K562 (cell line): ENCODE data around the gene TRPM2. TPM values are rescaled to one million over a fixed set of nuclear protein-coding genes. Genes with fewer than 3 reads are reported as not detected.

Experiments used
- ATAC-seq: fragments of 200-7000 bp; cut with Tn5 transposase; 3 replicates; pipeline ENCODE4 v1.9.1; 2020; ENCODE audit warnings: moderate library complexity
- BruUV-seq: library from RNA; stranded (reverse); fragments of 400-500 nt; replicated peaks from 2 replicates; lab custom pipeline; 2021; lab: Mats Ljungman, UMichigan
- CTCF ChIA-PET: fragments of 300-600 bp; formaldehyde crosslinking; extraction: SDS; loops from one replicate; lab custom pipeline; 2021; ENCODE audit warnings: low intra/inter-chr PET ratio; lab: Yijun Ruan, JAX
- POLR2A ChIA-PET: fragments of 300-600, 350-650 bp; sonication (Branson Sonifier 250); formaldehyde crosslinking; extraction: SDS; loops from one replicate; lab custom pipeline; 2021; ENCODE audit warnings: antibody characterized with exemption, inconsistent platforms; lab: Yijun Ruan, JAX
- DNase-seq, 4 experiments: peaks; one replicate each; pipeline versions ENCODE4 v3.0.0 to v3.0.0-alpha.2; 2011 to 2018; ENCODE audit warnings: low spot score in 3 of 4, mixed read lengths in 3 of 4; ENCODE audit errors: extremely low read depth in 1 of 4
- FAIRE-seq: peaks from 2 replicates; lab custom pipeline; 2011; peaks lifted over from hg19 to GRCh38; lab: Jason Lieb, UNC
- H2AFZ ChIP-seq: 2 replicates; pipeline ENCODE4 v1.6.0; 2011; ENCODE audit warnings: low read depth, low read length, control low read depth, inconsistent platforms
- H3K27ac ChIP-seq: fragments of 200-600 bp; 3 replicates; pipeline ENCODE4 v1.8.0; 2011; ENCODE audit warnings: low read depth, mild to moderate bottlenecking, control low read depth, inconsistent platforms, low read length, moderate library complexity, mixed read lengths; ENCODE audit errors: extremely low read depth
- H3K27me3 ChIP-seq, 2 experiments: fragments of 300-600 bp in 1 of 2; 2 replicates in 1 of 2; 3 replicates in 1 of 2; pipeline versions ENCODE4 v1.6.0 to v1.8.0; 2011; ENCODE audit warnings: inconsistent platforms in 2 of 2, low read length in 2 of 2, mild to moderate bottlenecking in 1 of 2, mixed read lengths in 1 of 2, moderate library complexity in 1 of 2; ENCODE audit not compliant: control insufficient read depth in 2 of 2, insufficient read depth in 2 of 2
- H3K36me3 ChIP-seq: fragments of 300-600 bp; 3 replicates; pipeline ENCODE4 v1.8.0; 2011; ENCODE audit warnings: mild to moderate bottlenecking, low read length, inconsistent platforms; ENCODE audit not compliant: control insufficient read depth, insufficient read depth
- H3K4me1 ChIP-seq, 2 experiments: fragments of 200-600 bp in 1 of 2; replicated peaks in 1 of 2; 2 replicates in 1 of 2; 3 replicates in 1 of 2; pipeline versions ENCODE4 v1.5.1 to v1.8.0; 2011; ENCODE audit warnings: inconsistent platforms in 2 of 2, low read length in 2 of 2, mild to moderate bottlenecking in 1 of 2, mixed read lengths in 1 of 2, moderate library complexity in 1 of 2; ENCODE audit not compliant: control insufficient read depth in 2 of 2, insufficient read depth in 2 of 2
- H3K4me2 ChIP-seq: 2 replicates; pipeline ENCODE4 v1.6.1; 2011; ENCODE audit warnings: low read length, control low read depth, inconsistent platforms, mixed read lengths; ENCODE audit not compliant: insufficient read depth
- H3K4me3 ChIP-seq: fragments of 200-600 bp; sonication (generic), shearing (Covaris generic); 2 replicates; pipeline ENCODE4 v1.5.1; 2016; ENCODE audit warnings: control low read depth, inconsistent platforms
- H3K79me2 ChIP-seq: fragments of 200-600 bp; 3 replicates; pipeline ENCODE4 v1.8.0; 2011; ENCODE audit warnings: low read length, inconsistent platforms; ENCODE audit not compliant: control insufficient read depth, insufficient read depth
- H3K9ac ChIP-seq, 2 experiments: 2 replicates each; pipeline versions ENCODE4 v1.6.0 to v1.6.1; 2011; ENCODE audit warnings: low read depth in 2 of 2, low read length in 2 of 2, control low read depth in 1 of 2, inconsistent platforms in 1 of 2, mild to moderate bottlenecking in 1 of 2, mixed read lengths in 1 of 2; ENCODE audit not compliant: insufficient read depth in 1 of 2
- H3K9me1 ChIP-seq: one replicate; pipeline ENCODE4 v1.6.0; 2011; ENCODE audit warnings: inconsistent platforms, mild to moderate bottlenecking, low read length, moderate library complexity; ENCODE audit not compliant: control insufficient read depth, insufficient read depth
- H3K9me3 ChIP-seq: replicated peaks from 2 replicates; pipeline ENCODE4 v1.5.1; 2011; ENCODE audit warnings: low read depth, low read length, inconsistent platforms; ENCODE audit not compliant: control insufficient read depth, insufficient read depth
- H4K20me1 ChIP-seq: replicated peaks from 2 replicates; pipeline ENCODE4 v1.6.1; 2011; ENCODE audit warnings: low read length, inconsistent platforms, mixed read lengths; ENCODE audit not compliant: control insufficient read depth, insufficient read depth
- DIDO1 ChIP-seq: fragments of 450-650 bp; IDR thresholded peaks from 2 replicates; pipeline ENCODE4 v1.6.1; 2016; ENCODE audit warnings: low read depth, missing biosample characterization, missing genetic modification characterization
- ELK3 ChIP-seq: fragments of 450-650 bp; formaldehyde crosslinking; IDR thresholded peaks from 2 replicates; pipeline ENCODE4 v1.4.0; 2020; ENCODE audit warnings: mild to moderate bottlenecking
- FOXJ3 ChIP-seq: sonication (generic); formaldehyde crosslinking; IDR thresholded peaks from 2 replicates; pipeline ENCODE4 v1.4.0; 2020; ENCODE audit warnings: mild to moderate bottlenecking, missing genetic modification reagents
- NR3C1 ChIP-seq: sonication (generic); formaldehyde crosslinking; IDR thresholded peaks from 2 replicates; pipeline ENCODE4 v1.8.1; 2022; ENCODE audit warnings: missing genetic modification reagents
- POLR2G ChIP-seq: fragments of 200-400 bp; formaldehyde crosslinking; IDR thresholded peaks from 2 replicates; pipeline ENCODE4 v1.6.1; 2017; ENCODE audit warnings: low read depth, mild to moderate bottlenecking, antibody characterized with exemption, low read length, moderate library complexity
- RBFOX2 ChIP-seq: fragments of 200-400 bp; formaldehyde crosslinking; IDR thresholded peaks from 2 replicates; pipeline ENCODE4 v1.6.1; 2017; ENCODE audit warnings: low read depth, mild to moderate bottlenecking, low read length, moderate library complexity
- WGBS: fragments of 100-300 bp; shearing (Covaris generic); methylation state at CpG from one replicate; pipeline ENCODE4 v1.1.6; 2016; ENCODE audit warnings: low coverage, mixed read lengths; ENCODE audit not compliant: insufficient coverage; ENCODE audit errors: missing lambda C conversion rate; 5-methylcytosine and 5-hydroxymethylcytosine counted together
- in situ Hi-C: fragments of 300-500 bp; cut with MboI; formaldehyde crosslinking; loops from 4 replicates; pipeline ENCODE4 v1.15.0; 2018; ENCODE audit warnings: inconsistent platforms, mixed read lengths
- intact Hi-C: fragments of 100-400 bp; cut with micrococcal nuclease; formaldehyde crosslinking; loops from 2 replicates; pipeline ENCODE4 v1.14.2; 2022
- polyA plus RNA-seq, 8 experiments: library from polyadenylated mRNA; depleted of rRNA in 4 of 8; stranded (reverse) in 5 of 8; unstranded in 3 of 8; fragments of >200 nt; fragmentation: Nextera tagmentation in 2 of 8; fragmentation: Illumina TruSeq in 1 of 8; extraction: Ambion mirVana in 2 of 8; extraction: Trizol in 1 of 8; gene quantifications; 2 replicates each; pipeline versions ENCODE4 v1.2.1 to v1.2.3, GENCODE V29; 2011 to 2014; ENCODE audit warnings: inconsistent platforms in 1 of 8, missing spikeins in 1 of 8
- total RNA-seq, 7 experiments: library from RNA; depleted of rRNA in 6 of 7; stranded (reverse); fragments of >200 nt in 6 of 7; fragmentation: Illumina TruSeq in 2 of 7; extraction: Trizol in 2 of 7; gene quantifications; 2 replicates each; pipeline versions ENCODE4 v1.2.1 to v1.2.3, GENCODE V29; 2011 to 2021; ENCODE audit warnings: low replicate concordance in 1 of 7

TRPM2 gene
- total and polyA plus RNA-seq, 9 of the 15 experiments (the other 6 are each of a cell fraction or from before 2014, with no cell fraction given), result 0.33 to 2.1 (median 0.98) TPM; not detected in 2

- WGBS, result 93% methylated on average over 19 of the region's 23 CpGs
- ATAC-seq, result no peak
- TF ChIP-seq DIDO1 (no peak), NR3C1 (no peak), RBFOX2 (peak; percentile 17; the same call in 1 of the 2 replicates), FOXJ3 (CRISPR knock-in tag) (no peak), ELK3 (CRISPR knock-in tag) (no peak), POLR2G (peak; percentile 59; the same call in 1 of the 2 replicates)
- intact Hi-C loops (no loop called here), in situ Hi-C loops (no loop called here)
- no peak for FAIRE-seq
- ChIA-PET POLR2A (interaction anchor here (0.6 to 1.2 kb wide), 2 partner anchors 10 to 1302 kb away, joined by 5 to 7 read pairs; no protein-coding TSS in a partner anchor), CTCF (no interaction called here)
- BruUV-seq, result no TSS peak
- Histone ChIP-seq H3K9me1 (no peaks in the 10 kb centered on the region), H2AFZ (no peak overlapping the region), H4K20me1 (0 out of 2 replicates have a peak, but pooled peaks cover 5% of the 10 kb centered on the region), H3K4me3 (no peak overlapping the region), H3K9ac (peak overlapping the region in 1 of 2 experiments; percentile 2; a peak in 1 of 4 replicates), H3K4me1 (peaks cover 0 to 30% of the 10 kb centered on the region in 2 experiments; a peak in 1 of 5 replicates), H3K27me3 (no peaks in the 10 kb centered on the region), H3K9me3 (no peaks in the 10 kb centered on the region), H3K36me3 (peaks cover 84% of the 10 kb centered on the region; the same call in 2 of the 3 replicates), H3K79me2 (no peaks in the 10 kb centered on the region), H3K27ac (no peak overlapping the region), H3K4me2 (no peak overlapping the region)
- no peak for DNase-seq
Observed at GRCh38 chr21:44321846-44322450, 31.5 kb upstream of the TRPM2 start.
